Activated T-cell treated with anti-CD3 and anti-CD28 coated beads for 1 hour (primary cell): ENCODE measurements around the gene SCAP.
"Not testable (repeated sequence)": the region's sequence is repeated elsewhere in the genome, so short reads cannot be mapped to it uniquely, and the experiment has no call there.

ENCODE experiments used
- DNase-seq: peaks from one replicate; pipeline ENCODE4 v3.0.0-alpha.2; 2020; ENCODE audit warnings: low read depth

Gene SCAP

GRCh38 chr3:47475570-47476329, at the start of gene SCAP:
TSS of gene SCAP (minus strand) at chr3:47475941. CDS start at chr3:47442993, 32,948 bp downstream.
- DNase-seq: peak; percentile 98

- no peak for DNase-seq
These were observed 47.8 kb upstream of the SCAP start for GRCh38 chr3:47523310-47524073.

GRCh38 chr3:47522082-47522987, 46.6 kb upstream of the SCAP start:
- DNase-seq: peak; percentile 60

GRCh38 chr3:47520756-47521155, 45.0 kb upstream of the SCAP start:
- DNase-seq: no peak

- DNase-seq: no peak
These were observed 42.2 kb upstream of the SCAP start for GRCh38 chr3:47517937-47518336.

GRCh38 chr3:47515864-47516319, 40.2 kb upstream of the SCAP start:
- DNase-seq: no peak

GRCh38 chr3:47515100-47515499, 39.4 kb upstream of the SCAP start:
- DNase-seq: no peak

GRCh38 chr3:47513125-47513929, 37.6 kb upstream of the SCAP start, which contains the start of gene ELP6:
TSS of gene ELP6 (minus strand) at chr3:47513712. CDS start at chr3:47513590, 122 bp downstream.
- DNase-seq: peak; percentile 97

GRCh38 chr3:47512416-47513124, 36.8 kb upstream of the SCAP start:
- DNase-seq: no peak

GRCh38 chr3:47505267-47505666, 29.5 kb upstream of the SCAP start:
- not testable (repeated sequence) for DNase-seq

- DNase-seq: no peak
These were observed 28.4 kb upstream of the SCAP start for GRCh38 chr3:47504113-47504512.

- DNase-seq: no peak
These were observed 27.3 kb upstream of the SCAP start for GRCh38 chr3:47503033-47503432.

GRCh38 chr3:47496892-47497291, 21.2 kb upstream of the SCAP start:
- DNase-seq: no peak

- no peak for DNase-seq
These were observed 20.1 kb upstream of the SCAP start for GRCh38 chr3:47495886-47496285.

GRCh38 chr3:47495111-47495510, 19.4 kb upstream of the SCAP start:
- no peak for DNase-seq

- no peak for DNase-seq
These were observed 16.0 kb upstream of the SCAP start for GRCh38 chr3:47491777-47492176.

- no peak for DNase-seq
These were observed 15.4 kb upstream of the SCAP start for GRCh38 chr3:47491186-47491585.

- no peak for DNase-seq
These were observed 11.5 kb upstream of the SCAP start for GRCh38 chr3:47487265-47487664.

- DNase-seq: no peak
These were observed 10.1 kb upstream of the SCAP start for GRCh38 chr3:47485812-47486211.

- no peak for DNase-seq
These were observed 6.6 kb upstream of the SCAP start for GRCh38 chr3:47482366-47482765.

GRCh38 chr3:47481763-47482162, 6.0 kb upstream of the SCAP start:
- DNase-seq: not testable (repeated sequence)
